ENCODE data around the gene MS4A6A.
"Not testable (repeated sequence)": the region's sequence is repeated elsewhere in the genome, so short reads cannot be mapped to it uniquely, and the experiment has no call there.

MS4A6A gene

DNA sequence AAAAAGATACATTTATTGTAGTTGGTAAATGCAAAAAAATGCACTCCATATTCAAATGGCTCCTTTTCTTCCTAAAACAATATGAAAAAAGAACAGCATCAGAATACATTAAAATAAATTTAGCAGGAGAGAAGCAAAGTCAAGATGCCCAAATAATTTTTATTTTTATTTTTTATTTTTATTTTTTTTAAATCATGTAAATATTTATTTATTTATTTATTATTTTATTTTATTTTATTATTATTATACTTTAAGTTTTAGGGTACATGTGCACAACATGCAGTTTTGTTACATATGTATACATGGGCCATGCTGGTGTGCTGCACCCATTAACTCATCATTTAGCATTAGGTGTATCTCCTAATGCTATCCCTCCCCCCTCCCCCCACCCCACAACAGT, 30.2 kb downstream of the MS4A6A start:
- H3K4me3 ChIP-seq (ENCODE audit: low read length); H3K36me3 ChIP-seq (ENCODE audit: control insufficient read depth, insufficient read depth, low read length); H3K9ac ChIP-seq (ENCODE audit: low read length); H3K9me3 ChIP-seq (ENCODE audit: control insufficient read depth, low read length); H3K4me1 ChIP-seq (ENCODE audit: control insufficient read depth, insufficient read depth, low read length); H3K27me3 ChIP-seq (ENCODE audit: control insufficient read depth, insufficient read depth, low read length): not testable (repeated sequence)

DNA sequence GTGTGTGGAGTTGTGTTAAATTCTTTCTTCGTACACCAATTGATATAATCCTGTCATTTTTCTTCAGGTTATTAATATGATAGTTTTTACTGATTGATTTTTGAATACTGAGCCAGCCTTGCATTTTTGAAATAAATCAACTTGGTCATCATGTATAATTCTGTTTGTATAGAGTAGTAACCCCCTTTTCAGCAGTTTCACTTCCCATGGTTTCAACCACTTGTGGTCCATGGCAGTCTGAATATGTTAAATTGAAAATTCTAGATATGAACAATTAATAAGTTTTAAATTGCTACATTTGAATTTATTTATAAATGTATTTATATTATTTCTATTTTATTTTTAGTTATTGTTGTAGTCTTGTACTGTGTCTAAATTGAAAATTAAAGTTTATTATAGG, 32.6 kb downstream of the MS4A6A start:
- no peaks in the 10 kb centered on the region for H3K4me1 ChIP-seq (ENCODE audit: control insufficient read depth, insufficient read depth, low read length)
- no peaks in the 10 kb centered on the region for H3K36me3 ChIP-seq (ENCODE audit: control insufficient read depth, insufficient read depth, low read length)

DNA sequence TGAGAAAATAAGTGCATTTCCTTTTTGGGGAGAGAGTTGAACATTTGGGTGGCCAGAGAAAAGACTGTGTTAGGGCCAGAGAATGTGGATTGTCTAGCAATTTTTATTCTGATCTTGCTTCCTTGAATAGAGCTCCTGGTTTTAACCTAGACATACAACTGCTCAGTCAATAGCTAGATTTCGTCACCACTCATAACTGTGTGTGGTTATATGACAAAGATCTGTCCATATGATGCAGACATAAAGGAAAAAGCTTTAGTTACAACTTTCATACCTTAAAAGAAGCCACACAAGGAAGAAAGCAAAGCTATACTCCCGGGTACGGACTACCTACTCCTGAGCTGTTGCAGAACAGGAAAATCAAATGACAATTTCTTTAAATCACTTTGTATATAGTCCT, 37.2 kb downstream of the MS4A6A start:
- Histone ChIP-seq H3K27me3 (ENCODE audit: control insufficient read depth, insufficient read depth, low read length) (no peaks in the 10 kb centered on the region), H3K4me3 (ENCODE audit: low read length) (no peak overlapping the region), H3K36me3 (ENCODE audit: control insufficient read depth, insufficient read depth, low read length) (no peaks in the 10 kb centered on the region), H3K4me1 (ENCODE audit: control insufficient read depth, insufficient read depth, low read length) (no peaks in the 10 kb centered on the region), H3K9ac (ENCODE audit: low read length) (no peak overlapping the region), H3K9me3 (ENCODE audit: control insufficient read depth, low read length) (no peaks in the 10 kb centered on the region)

More for the DNA sequence above, 32.6 kb downstream of the MS4A6A start:
- Histone ChIP-seq H3K9me3 (ENCODE audit: control insufficient read depth, low read length) (no peaks in the 10 kb centered on the region), H3K27me3 (ENCODE audit: control insufficient read depth, insufficient read depth, low read length) (no peaks in the 10 kb centered on the region), H3K4me3 (ENCODE audit: low read length) (no peak overlapping the region), H3K9ac (ENCODE audit: low read length) (no peak overlapping the region)

DNA sequence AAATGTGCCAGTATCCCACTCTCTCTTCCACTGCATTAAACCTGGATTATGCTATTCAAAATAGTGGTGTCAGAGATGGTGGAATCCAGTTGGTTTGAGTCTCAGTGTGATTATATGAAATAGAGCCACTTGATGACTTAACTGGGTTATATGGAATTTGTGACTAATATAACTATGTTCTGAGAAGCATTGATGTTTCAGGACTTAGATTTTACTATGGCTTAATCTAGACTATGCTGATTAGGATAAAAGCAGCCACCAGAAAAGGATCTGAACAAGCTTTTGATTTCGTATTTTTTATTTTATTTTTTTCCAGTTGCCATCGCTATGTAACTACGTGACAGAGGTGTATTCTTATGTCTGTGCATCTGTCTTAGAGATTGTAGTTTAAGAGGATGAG, 39.1 kb downstream of the MS4A6A start:
- Histone ChIP-seq H3K4me3 (ENCODE audit: low read length) (no peak overlapping the region), H3K9me3 (ENCODE audit: control insufficient read depth, low read length) (no peaks in the 10 kb centered on the region), H3K36me3 (ENCODE audit: control insufficient read depth, insufficient read depth, low read length) (no peaks in the 10 kb centered on the region), H3K9ac (ENCODE audit: low read length) (no peak overlapping the region), H3K4me1 (ENCODE audit: control insufficient read depth, insufficient read depth, low read length) (no peaks in the 10 kb centered on the region), H3K27me3 (ENCODE audit: control insufficient read depth, insufficient read depth, low read length) (no peaks in the 10 kb centered on the region)

DNA sequence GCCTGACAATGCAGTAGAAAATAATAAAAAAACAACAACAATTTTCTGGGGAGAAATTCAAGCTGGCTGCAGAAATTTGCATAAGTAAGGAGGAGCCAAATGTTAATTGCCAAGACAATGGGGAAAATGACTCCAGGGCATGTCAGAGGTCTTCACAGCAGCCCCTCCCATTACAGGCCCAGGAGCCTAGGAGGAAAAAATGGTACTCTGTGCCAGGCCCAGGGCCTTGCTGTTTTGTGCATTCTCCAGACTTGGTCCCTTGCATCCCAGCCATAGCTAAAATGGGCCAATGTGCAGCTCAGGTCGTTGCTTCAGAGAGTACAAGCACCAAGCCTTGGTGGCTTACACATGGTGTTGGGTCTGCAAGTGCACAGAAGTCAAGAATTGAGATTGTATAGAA, 49.0 kb downstream of the MS4A6A start:
- H3K4me1 ChIP-seq (ENCODE audit: control insufficient read depth, insufficient read depth, low read length): peaks cover 5% of the 10 kb centered on the region
- no peak overlapping the region for H3K4me3 ChIP-seq (ENCODE audit: low read length)

DNA sequence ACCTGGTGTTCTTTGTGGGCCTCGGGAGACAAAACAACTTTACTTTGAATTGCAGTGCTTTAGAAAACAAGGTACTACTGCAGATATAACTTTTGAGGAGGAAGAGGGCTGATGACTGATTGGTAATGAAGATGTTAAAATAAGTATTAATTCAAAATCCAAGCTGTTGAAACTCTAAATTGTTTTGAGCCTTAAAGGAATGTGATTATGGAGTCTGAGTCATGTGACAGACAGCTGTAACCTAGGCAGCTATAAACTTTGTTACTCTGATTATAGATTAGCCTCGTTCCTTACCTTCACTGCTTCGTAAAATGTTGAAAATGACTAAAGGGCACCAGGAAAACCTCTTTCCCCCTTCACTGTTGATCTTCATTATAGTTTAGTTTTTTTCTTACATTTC, 51.0 kb downstream of the MS4A6A start:
- no peak overlapping the region for H3K9ac ChIP-seq (ENCODE audit: low read length)
- H3K9me3 ChIP-seq (ENCODE audit: control insufficient read depth, low read length): no peaks in the 10 kb centered on the region
- H3K27me3 ChIP-seq (ENCODE audit: control insufficient read depth, insufficient read depth, low read length): no peaks in the 10 kb centered on the region
- no peak overlapping the region for H3K4me3 ChIP-seq (ENCODE audit: low read length)
- no peaks in the 10 kb centered on the region for H3K36me3 ChIP-seq (ENCODE audit: control insufficient read depth, insufficient read depth, low read length)
- H3K4me1 ChIP-seq (ENCODE audit: control insufficient read depth, insufficient read depth, low read length): peaks cover 10% of the 10 kb centered on the region

More for the DNA sequence above, 49.0 kb downstream of the MS4A6A start:
- H3K27me3 ChIP-seq (ENCODE audit: control insufficient read depth, insufficient read depth, low read length): no peaks in the 10 kb centered on the region
- H3K36me3 ChIP-seq (ENCODE audit: control insufficient read depth, insufficient read depth, low read length): no peaks in the 10 kb centered on the region
- no peak overlapping the region for H3K9ac ChIP-seq (ENCODE audit: low read length)
- no peaks in the 10 kb centered on the region for H3K9me3 ChIP-seq (ENCODE audit: control insufficient read depth, low read length)

DNA sequence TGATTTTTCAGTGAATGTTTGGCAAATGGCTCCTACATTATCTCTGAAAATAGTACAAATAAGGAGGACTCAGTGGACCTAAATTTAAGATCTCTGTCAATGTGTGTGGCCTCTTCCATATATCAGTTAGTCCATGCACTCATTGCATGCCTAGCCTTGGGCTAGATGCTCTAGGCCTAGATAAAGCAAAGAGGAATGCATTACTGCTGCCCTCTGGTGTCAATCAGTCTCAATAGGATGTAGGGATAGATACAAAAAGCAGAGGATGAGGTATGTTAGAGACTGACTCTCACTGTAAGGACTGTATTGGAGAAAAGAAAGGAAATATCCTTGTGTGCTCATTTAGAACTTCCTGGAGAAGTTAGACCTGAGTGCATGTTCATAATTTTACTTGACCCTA, 52.4 kb downstream of the MS4A6A start:
- H3K4me1 ChIP-seq (ENCODE audit: control insufficient read depth, insufficient read depth, low read length): peaks cover 15% of the 10 kb centered on the region
- H3K36me3 ChIP-seq (ENCODE audit: control insufficient read depth, insufficient read depth, low read length): no peaks in the 10 kb centered on the region
- no peaks in the 10 kb centered on the region for H3K9me3 ChIP-seq (ENCODE audit: control insufficient read depth, low read length)
- H3K27me3 ChIP-seq (ENCODE audit: control insufficient read depth, insufficient read depth, low read length): no peaks in the 10 kb centered on the region
- no peak overlapping the region for H3K9ac ChIP-seq (ENCODE audit: low read length)
- H3K4me3 ChIP-seq (ENCODE audit: low read length): no peak overlapping the region

DNA sequence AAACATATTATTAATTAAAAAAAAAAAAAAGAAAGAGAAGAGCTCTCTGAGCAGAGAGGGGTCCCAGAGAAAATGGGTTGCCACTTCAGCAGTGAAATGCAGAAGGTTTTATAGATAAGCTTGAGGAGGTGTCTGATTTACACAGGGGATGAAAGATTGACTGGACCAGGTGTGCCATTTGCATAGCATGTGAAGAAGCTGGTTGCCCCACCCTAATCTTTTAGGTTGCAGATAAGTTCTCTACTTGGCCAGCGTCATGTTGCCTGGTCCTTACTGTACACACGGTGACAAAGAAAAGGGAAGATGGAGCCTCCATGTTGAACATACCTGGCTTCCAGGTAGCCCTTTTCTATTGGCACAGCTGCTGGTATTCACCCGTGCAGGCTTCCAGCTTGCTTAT, 53.0 kb downstream of the MS4A6A start:
- no peak overlapping the region for H3K4me3 ChIP-seq (ENCODE audit: low read length)
- H3K27me3 ChIP-seq (ENCODE audit: control insufficient read depth, insufficient read depth, low read length): no peaks in the 10 kb centered on the region
- H3K4me1 ChIP-seq (ENCODE audit: control insufficient read depth, insufficient read depth, low read length): peaks cover 19% of the 10 kb centered on the region
- H3K9me3 ChIP-seq (ENCODE audit: control insufficient read depth, low read length): no peaks in the 10 kb centered on the region
- H3K9ac ChIP-seq (ENCODE audit: low read length): no peak overlapping the region
- H3K36me3 ChIP-seq (ENCODE audit: control insufficient read depth, insufficient read depth, low read length): no peaks in the 10 kb centered on the region

DNA sequence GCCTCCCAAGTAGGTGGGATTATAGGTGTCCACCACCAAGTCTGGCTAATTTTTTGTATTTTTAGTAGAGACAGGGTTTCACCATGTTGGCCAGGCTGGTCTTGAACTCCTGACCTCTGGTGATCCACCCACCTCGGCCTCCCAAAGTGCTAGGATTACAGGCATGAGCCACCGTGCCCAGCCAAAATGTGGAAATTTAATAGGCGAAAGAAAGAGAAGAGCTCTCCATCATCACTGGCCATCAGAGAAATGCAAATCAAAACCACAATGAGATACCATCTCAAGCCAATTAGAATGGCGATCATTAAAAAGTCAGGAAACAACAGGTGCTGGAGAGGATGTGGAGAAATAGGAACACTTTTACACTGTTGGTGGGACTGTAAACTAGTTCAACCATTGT, 54.0 kb downstream of the MS4A6A start:
- H3K4me3 ChIP-seq (ENCODE audit: low read length); H3K27me3 ChIP-seq (ENCODE audit: control insufficient read depth, insufficient read depth, low read length); H3K9ac ChIP-seq (ENCODE audit: low read length); H3K36me3 ChIP-seq (ENCODE audit: control insufficient read depth, insufficient read depth, low read length); H3K9me3 ChIP-seq (ENCODE audit: control insufficient read depth, low read length): not testable (repeated sequence)
- peaks cover 27% of the 10 kb centered on the region for H3K4me1 ChIP-seq (ENCODE audit: control insufficient read depth, insufficient read depth, low read length)

DNA sequence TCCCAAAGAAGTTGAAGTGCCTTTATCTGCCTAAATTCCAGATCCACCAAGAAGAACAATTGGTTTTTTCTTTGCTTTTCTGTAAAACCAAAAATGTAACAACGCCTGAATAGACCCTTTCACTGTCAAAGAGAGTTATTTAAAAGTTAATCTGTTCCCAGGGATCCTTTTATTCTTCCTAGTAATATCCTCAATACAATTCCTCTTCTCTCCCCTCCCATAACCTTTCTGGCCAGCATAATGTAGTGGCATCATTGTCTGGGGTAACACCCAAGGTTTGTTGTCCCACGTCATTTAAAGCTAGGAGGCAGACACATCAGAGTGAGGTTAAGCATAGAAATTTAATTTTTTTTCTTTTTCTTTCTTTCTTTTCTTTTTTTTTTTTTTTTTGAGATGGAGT, 54.5 kb downstream of the MS4A6A start:
- Histone ChIP-seq H3K27me3 (ENCODE audit: control insufficient read depth, insufficient read depth, low read length) (no peaks in the 10 kb centered on the region), H3K4me1 (ENCODE audit: control insufficient read depth, insufficient read depth, low read length) (peaks cover 27% of the 10 kb centered on the region), H3K4me3 (ENCODE audit: low read length) (no peak overlapping the region), H3K9ac (ENCODE audit: low read length) (no peak overlapping the region), H3K36me3 (ENCODE audit: control insufficient read depth, insufficient read depth, low read length) (no peaks in the 10 kb centered on the region), H3K9me3 (ENCODE audit: control insufficient read depth, low read length) (no peaks in the 10 kb centered on the region)

DNA sequence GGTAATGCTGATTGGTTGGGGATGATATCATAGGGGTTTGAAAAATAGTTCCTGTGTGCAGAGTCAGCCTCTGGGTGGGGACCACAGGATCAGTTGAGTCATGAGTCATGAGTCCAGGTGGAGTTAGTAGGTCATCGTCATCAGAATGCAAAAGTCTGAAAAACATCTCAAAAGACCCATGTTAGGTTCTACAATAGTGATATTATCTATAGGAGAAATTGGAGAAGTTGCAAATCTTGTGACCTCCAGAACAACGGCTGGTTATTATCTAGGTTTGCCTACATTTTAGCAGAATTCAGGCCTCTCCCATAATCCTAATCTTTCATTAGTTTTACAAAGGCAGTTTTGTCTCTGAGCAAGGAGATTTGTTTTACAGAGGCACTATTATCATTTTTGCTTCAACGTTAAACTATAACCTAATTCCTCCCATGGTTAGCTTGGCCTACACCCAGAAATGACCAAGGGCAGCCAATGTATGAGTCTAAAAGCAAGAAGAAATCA, 55.5 kb downstream of the MS4A6A start:
- Histone ChIP-seq H3K4me3 (ENCODE audit: low read length) (no peak overlapping the region), H3K36me3 (ENCODE audit: control insufficient read depth, insufficient read depth, low read length) (no peaks in the 10 kb centered on the region)

DNA sequence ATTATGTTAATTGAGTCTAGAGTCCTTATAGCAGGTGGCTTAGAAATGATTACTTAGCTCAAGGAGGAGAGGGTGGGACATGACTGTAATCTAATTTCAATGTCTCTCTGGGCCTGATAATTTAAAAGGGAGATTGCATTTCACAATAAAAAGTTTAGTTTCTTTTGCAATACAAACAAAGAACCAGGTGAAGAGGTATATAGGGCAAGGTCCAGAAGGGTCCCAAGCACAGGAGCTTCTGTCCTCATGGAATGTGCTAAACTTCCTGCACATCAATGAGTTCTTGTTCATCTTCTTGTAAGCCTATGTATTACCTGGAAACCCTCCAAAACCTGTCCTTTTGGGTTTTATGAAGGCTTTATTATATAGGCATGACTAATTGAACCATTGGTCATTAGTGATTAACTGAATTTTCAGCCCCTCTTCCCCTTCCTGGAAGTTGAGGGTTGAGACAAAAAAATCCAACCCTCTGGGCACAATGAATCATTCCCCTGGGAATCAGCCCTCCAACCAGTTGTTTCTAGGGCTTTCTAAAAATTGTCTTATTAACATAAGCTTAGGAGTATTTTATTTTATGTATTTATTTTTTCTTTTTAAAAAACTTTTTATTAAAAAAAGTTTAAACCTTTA, 56.8 kb downstream of the MS4A6A start:
- H3K4me1 ChIP-seq (ENCODE audit: control insufficient read depth, insufficient read depth, low read length): peaks cover 30% of the 10 kb centered on the region
- no peaks in the 10 kb centered on the region for H3K9me3 ChIP-seq (ENCODE audit: control insufficient read depth, low read length)
- H3K9ac ChIP-seq (ENCODE audit: low read length): no peak overlapping the region
- no peaks in the 10 kb centered on the region for H3K27me3 ChIP-seq (ENCODE audit: control insufficient read depth, insufficient read depth, low read length)
- H3K4me3 ChIP-seq (ENCODE audit: low read length): no peak overlapping the region
- H3K36me3 ChIP-seq (ENCODE audit: control insufficient read depth, insufficient read depth, low read length): no peaks in the 10 kb centered on the region

More for the DNA sequence above, 55.5 kb downstream of the MS4A6A start:
- Histone ChIP-seq H3K4me1 (ENCODE audit: control insufficient read depth, insufficient read depth, low read length) (peaks cover 27% of the 10 kb centered on the region), H3K27me3 (ENCODE audit: control insufficient read depth, insufficient read depth, low read length) (no peaks in the 10 kb centered on the region), H3K9me3 (ENCODE audit: control insufficient read depth, low read length) (no peaks in the 10 kb centered on the region), H3K9ac (ENCODE audit: low read length) (peak overlapping the region; percentile 17)

All from mucosa of stomach (tissue), 1 donor.